Subcutaneous adipose tissue (tissue), 4 donors: ENCODE data around the gene CLDN15. TPM values are rescaled to one million over a fixed set of nuclear protein-coding genes. Genes with fewer than 3 reads are reported as not detected.

ENCODE experiments used
- total RNA-seq, 4 donors: library from RNA; depleted of rRNA; stranded (reverse); fragments of >200 nt; gene quantifications; one replicate each; pipeline ENCODE4 v1.1.0, GENCODE V29; 2016
- TF ChIP-seq, protein P1 (sequence below): fragments of 450-650 bp; IDR thresholded peaks from one replicate; pipeline ENCODE4 v1.5.1; 2016; ENCODE audit warnings: low read depth, mild to moderate bottlenecking, control low read depth, antibody characterized with exemption, moderate library complexity

Gene CLDN15
- total RNA-seq, 4 donors from 2014 or later, result 12.1 to 29.8 (median 17.9) TPM

DNA sequence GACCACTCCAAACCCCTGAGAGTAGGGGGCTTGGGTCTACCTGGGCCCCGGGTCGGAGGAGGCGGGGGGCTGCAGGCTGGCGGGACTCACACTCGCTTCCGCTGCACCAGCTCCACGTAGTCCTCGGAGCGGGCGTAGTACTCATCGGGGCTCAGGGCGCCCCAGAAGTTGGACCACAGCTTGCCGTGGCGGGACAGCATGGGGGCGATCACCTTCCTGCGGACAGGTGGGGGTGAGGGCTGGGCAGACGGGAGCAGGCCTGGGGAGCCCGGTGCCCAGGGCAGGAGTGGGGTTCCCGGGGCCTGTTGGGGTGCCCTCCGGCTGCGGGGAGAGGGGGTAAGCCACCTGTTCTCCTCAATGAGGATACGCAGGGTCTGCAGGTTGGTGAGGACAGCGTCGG lies 26.1 kb downstream of the CLDN15 start:
- TF ChIP-seq, protein P1, sequence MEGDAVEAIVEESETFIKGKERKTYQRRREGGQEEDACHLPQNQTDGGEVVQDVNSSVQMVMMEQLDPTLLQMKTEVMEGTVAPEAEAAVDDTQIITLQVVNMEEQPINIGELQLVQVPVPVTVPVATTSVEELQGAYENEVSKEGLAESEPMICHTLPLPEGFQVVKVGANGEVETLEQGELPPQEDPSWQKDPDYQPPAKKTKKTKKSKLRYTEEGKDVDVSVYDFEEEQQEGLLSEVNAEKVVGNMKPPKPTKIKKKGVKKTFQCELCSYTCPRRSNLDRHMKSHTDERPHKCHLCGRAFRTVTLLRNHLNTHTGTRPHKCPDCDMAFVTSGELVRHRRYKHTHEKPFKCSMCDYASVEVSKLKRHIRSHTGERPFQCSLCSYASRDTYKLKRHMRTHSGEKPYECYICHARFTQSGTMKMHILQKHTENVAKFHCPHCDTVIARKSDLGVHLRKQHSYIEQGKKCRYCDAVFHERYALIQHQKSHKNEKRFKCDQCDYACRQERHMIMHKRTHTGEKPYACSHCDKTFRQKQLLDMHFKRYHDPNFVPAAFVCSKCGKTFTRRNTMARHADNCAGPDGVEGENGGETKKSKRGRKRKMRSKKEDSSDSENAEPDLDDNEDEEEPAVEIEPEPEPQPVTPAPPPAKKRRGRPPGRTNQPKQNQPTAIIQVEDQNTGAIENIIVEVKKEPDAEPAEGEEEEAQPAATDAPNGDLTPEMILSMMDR, result no peak

DNA sequence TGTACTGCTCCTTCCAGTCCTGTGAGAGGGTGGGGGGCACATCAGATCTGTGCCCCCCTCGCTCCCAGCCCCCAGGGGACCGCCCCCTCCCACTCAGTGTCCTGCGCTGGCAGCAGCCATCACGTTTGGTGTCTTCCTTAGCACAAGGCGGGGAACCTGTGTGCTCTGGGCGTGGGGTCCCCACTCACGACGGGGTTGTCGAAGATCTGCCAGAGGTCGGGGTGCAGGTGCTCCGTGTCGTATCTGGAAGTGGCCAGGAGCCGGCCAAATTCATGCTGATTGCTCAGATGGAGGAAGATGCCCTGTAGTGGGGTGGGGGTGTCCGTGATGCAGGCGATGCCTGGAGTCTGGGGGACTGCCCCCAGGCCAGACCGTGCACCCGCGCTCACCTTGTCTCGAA lies 27.5 kb downstream of the CLDN15 start:
- TF ChIP-seq, protein P1, result no peak

DNA sequence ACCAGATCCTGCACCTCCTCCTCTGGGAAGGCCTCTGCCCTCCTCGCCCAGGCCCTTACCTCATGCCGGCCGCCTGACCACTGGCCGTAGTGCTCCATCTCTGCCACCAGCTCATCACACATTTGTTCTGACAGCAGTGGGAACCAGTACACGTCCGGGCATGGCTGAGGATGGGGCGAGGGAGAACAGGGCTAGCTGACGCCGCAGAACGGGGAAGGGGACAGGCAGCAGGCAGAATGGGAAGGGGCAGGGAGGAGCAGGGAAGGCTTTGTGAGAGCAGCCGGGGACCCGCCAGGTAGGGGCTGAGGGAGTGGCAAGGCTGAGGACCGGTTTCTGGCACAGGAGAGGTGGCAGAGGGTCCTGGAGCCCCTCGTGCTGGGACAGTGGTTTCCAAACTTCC lies 28.8 kb downstream of the CLDN15 start:
- TF ChIP-seq, protein P1, result no peak

GRCh38 chr7:101207459-101207858 lies 30.1 kb downstream of the CLDN15 start:
- TF ChIP-seq, protein P1, result no peak

DNA sequence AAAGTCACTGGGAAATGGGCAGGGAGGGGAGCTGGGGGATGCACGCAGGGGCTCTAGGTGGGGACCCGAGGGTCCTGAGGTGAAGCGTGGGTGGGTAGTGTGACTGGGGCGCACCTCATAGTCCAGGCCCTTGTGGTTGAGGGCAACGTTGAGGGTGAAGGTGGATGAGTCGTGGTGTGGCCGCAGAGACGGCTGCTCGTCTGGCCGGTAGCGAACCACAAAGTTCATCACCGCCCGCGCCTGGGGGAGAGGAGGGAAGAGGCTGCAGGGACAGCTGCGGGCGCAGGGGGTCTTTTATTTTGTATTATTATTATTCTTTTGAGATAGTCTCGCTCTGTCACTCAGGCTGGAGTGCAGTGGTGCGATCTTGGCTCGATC lies 30.9 kb downstream of the CLDN15 start:
- TF ChIP-seq, protein P1, result no peak

DNA sequence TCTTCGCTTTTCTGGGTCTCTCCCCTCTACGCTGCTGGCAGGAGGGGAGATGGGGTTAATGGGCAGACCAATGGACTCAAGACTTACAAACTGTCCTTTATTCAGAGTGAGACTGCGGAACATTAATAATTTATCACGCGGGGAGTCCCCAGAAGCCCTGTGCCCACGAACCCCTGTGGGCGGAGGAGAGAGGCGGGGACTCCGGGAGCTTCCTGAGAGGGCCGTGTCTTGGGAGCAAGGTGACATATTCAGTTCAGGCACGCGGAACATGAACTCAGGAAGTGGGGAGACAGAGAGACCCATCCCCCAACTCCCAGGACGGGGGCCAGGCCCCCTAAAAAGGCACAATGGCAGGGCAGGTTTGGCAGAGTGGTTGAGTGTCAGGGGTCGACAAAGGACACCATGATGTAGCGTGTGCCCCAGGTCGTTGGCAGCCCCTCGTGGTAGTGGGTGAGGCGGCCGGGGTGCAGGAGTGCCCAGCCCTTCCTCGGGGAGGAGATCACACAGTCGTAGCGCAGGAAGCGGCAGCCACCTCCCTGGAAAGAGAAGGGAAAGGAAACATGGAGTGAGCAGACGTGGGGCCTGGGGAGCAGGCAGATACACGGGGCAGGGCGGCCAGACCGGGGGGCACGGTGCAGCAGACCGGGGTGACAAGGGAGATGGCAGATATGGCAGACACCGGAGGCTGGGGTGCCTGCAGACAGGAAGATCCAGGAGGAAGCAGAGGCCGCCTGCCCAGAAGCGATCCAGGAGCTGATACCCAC lies 31.5 kb downstream of the CLDN15 start:
- TF ChIP-seq, protein P1, result no peak

DNA sequence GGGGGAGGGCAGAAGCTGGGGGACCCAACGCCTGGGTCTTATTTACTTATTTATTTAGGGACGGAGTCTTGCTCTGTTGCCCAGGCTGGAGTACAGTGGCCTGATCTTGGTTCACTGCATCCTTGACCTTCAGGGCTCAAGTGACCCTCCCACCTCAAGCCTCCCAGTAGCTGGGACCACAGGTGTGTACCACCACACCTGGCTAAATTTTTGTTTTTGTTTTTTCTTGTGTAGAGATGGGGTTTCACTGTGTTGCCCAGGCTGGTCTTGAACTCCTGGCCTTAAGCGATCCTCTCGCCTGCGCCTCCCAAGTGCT lies 35.0 kb downstream of the CLDN15 start:
- TF ChIP-seq, protein P1, result no peak
